Measurements from ENCODE around the gene SARDH. TPM values are rescaled to one million over a fixed set of nuclear protein-coding genes. Genes with fewer than 3 reads are reported as not detected.

SARDH gene
- total RNA-seq, 1 donor from 2014 or later = 1.8 TPM

- Histone ChIP-seq H3K27me3 (ENCODE audit: control insufficient read depth, insufficient read depth, low read length) (peaks cover 12% of the 10 kb centered on the region), H3K4me3 (ENCODE audit: low read depth, low read length) (no peak overlapping the region), H3K36me3 (ENCODE audit: control insufficient read depth, insufficient read depth, low read length) (no peaks in the 10 kb centered on the region)
- no peak for TF ChIP-seq CTCF (IDR thresholded peaks at IDR 0.05; ENCODE audit: insufficient read depth, low read length, poor library complexity, severe bottlenecking)
- no peak for DNase-seq (ENCODE audit: low read depth)
Measured at GRCh38 chr9:133689151-133689763, 48.9 kb downstream of the SARDH start.

GRCh38 chr9:133687856-133688761, 50.0 kb downstream of the SARDH start:
- TF ChIP-seq CTCF (IDR thresholded peaks at IDR 0.05; ENCODE audit: insufficient read depth, low read length, poor library complexity, severe bottlenecking) = no peak
- DNase-seq (ENCODE audit: low read depth) = no peak
- no peak overlapping the region for H3K4me3 ChIP-seq (ENCODE audit: low read depth, low read length)
- H3K27me3 ChIP-seq (ENCODE audit: control insufficient read depth, insufficient read depth, low read length) = peaks cover 12% of the 10 kb centered on the region
- no peaks in the 10 kb centered on the region for H3K36me3 ChIP-seq (ENCODE audit: control insufficient read depth, insufficient read depth, low read length)

- Histone ChIP-seq H3K27me3 (ENCODE audit: control insufficient read depth, insufficient read depth, low read length) (peaks cover 12% of the 10 kb centered on the region), H3K4me3 (ENCODE audit: low read depth, low read length) (no peak overlapping the region), H3K36me3 (ENCODE audit: control insufficient read depth, insufficient read depth, low read length) (no peaks in the 10 kb centered on the region)
- no peak for TF ChIP-seq CTCF (IDR thresholded peaks at IDR 0.05; ENCODE audit: insufficient read depth, low read length, poor library complexity, severe bottlenecking)
- DNase-seq (ENCODE audit: low read depth) = no peak
Measured at GRCh38 chr9:133686642-133687575, 51.2 kb downstream of the SARDH start.

DNA sequence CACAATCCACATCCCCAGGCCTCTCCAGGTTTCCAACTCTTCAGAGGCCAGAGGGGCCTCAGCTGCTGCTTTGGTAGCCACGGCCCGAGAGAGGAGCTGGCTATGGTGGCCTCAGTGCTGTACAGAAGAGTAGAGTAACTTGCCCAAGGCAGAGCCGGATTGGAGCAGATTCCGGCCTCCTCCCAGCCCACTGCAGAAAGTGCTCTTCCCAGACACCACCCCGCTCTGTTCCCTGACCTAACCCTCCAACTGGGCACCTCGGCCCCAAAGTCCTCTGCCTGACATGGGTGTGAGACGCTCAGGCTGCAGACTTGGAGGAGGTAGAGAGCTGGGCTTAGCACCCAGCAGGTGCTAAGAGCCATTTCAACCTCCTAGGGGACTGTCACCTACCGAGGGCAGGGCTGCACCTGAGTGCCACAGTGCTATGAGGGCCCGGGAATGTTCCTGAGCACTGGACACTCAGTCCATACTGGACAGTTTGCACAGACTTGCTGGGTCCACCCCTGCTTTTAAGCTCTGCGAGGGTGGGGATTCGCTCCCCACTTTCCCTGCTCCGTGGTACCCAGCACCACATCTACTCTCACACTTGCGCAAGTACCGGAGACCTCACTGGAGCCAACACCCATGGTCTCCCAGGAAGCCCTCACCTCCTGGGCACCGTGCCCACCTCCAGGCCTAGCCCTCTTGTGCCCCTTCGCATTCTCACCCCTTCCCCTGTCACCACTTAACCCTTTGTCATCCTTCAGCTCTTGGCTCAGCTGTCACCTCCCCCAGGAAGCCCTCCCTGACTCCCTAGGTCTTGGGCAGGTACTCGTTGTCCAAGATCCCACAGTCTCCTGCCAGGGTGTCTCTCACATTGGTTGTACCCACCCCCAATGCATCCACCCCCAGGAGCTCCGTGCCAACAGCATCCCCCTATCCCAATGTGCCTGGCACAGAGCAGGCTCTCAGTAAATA, 52.2 kb downstream of the SARDH start:
- peaks cover 12% of the 10 kb centered on the region for H3K27me3 ChIP-seq (ENCODE audit: control insufficient read depth, insufficient read depth, low read length)
- no peak overlapping the region for H3K4me3 ChIP-seq (ENCODE audit: low read depth, low read length)

More for the DNA sequence above, 52.2 kb downstream of the SARDH start:
- no peak for DNase-seq (ENCODE audit: low read depth)
- H3K36me3 ChIP-seq (ENCODE audit: control insufficient read depth, insufficient read depth, low read length) = no peaks in the 10 kb centered on the region
- TF ChIP-seq CTCF (IDR thresholded peaks at IDR 0.05; ENCODE audit: insufficient read depth, low read length, poor library complexity, severe bottlenecking) = no peak

Data from kidney epithelial cell (primary cell).